Liver (tissue), 3 donors: ENCODE measurements around the gene STX2.

Experiments used
- EGR1 ChIP-seq, 2 donors: IDR thresholded peaks; 2 replicates each; pipeline ENCODE4 v1.6.1; 2016 to 2018; ENCODE audit warnings: antibody characterized with exemption in 2 of 2, low read depth in 2 of 2
- FOXA1 ChIP-seq: IDR thresholded peaks from 2 replicates; pipeline ENCODE4 v1.6.1; 2016; ENCODE audit warnings: antibody characterized with exemption
- FOXA2 ChIP-seq: IDR thresholded peaks from 2 replicates; pipeline ENCODE4 v1.6.1; 2016; ENCODE audit warnings: antibody characterized with exemption
- GABPA ChIP-seq, 2 donors: IDR thresholded peaks in 1 of 2; conservative IDR thresholded peaks in 1 of 2; 2 replicates each; pipeline ENCODE4 v1.6.1; 2016; ENCODE audit warnings: antibody characterized with exemption in 2 of 2, mild to moderate bottlenecking in 1 of 2, moderate library complexity in 1 of 2
- HNF4G ChIP-seq: IDR thresholded peaks from 2 replicates; pipeline ENCODE4 v1.6.1; 2016; ENCODE audit warnings: antibody characterized with exemption
- JUND ChIP-seq, 2 donors: IDR thresholded peaks; 2 replicates each; pipeline ENCODE4 v1.6.1; 2016; ENCODE audit warnings: antibody characterized with exemption in 2 of 2
- SP1 ChIP-seq: IDR thresholded peaks from 2 replicates; pipeline ENCODE4 v1.6.1; 2018; ENCODE audit warnings: antibody characterized with exemption, mild to moderate bottlenecking
- TAF1 ChIP-seq: conservative IDR thresholded peaks from 2 replicates; pipeline ENCODE4 v1.6.1; 2016; ENCODE audit warnings: antibody characterized with exemption, mild to moderate bottlenecking
- TF ChIP-seq, protein P1 (sequence below): fragments of 150-350 bp; IDR thresholded peaks from 2 replicates; pipeline ENCODE4 v1.5.1; 2017; ENCODE audit warnings: improper control_type of control experiment, low read depth, low read length; ENCODE audit not compliant: missing input control
- TF ChIP-seq, protein P2 (sequence below): IDR thresholded peaks from 2 replicates; pipeline ENCODE4 v1.6.1; 2016; ENCODE audit warnings: antibody characterized with exemption
- TF ChIP-seq, protein P3 (sequence below): IDR thresholded peaks from 2 replicates; pipeline ENCODE4 v1.6.1; 2016; ENCODE audit warnings: antibody characterized with exemption, mild to moderate bottlenecking
- TF ChIP-seq, protein P4 (sequence below): IDR thresholded peaks from 2 replicates; pipeline ENCODE4 v1.6.1; 2016; ENCODE audit warnings: antibody characterized with exemption
- donor health status: healthy.
- donor health status: healthy.

DNA sequence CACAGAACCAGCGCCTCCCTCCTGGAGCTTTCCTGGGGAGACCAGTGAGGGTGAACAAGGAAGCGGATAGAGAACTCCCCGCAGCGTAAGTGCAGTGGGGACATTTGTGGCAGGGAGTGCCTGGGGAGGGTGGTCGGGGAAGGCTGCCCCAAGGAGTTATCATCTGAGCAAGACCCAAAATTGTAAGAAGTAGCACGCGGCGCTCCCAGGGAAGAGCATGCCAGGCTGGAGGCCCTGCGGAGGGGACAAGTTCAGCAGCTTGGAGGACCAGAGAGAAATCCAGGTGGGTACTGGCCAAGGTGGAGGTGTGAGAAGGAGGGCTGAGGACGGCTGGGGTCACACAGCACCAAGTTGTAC, 76.8 kb downstream of the STX2 start:
- TF ChIP-seq, protein P1, sequence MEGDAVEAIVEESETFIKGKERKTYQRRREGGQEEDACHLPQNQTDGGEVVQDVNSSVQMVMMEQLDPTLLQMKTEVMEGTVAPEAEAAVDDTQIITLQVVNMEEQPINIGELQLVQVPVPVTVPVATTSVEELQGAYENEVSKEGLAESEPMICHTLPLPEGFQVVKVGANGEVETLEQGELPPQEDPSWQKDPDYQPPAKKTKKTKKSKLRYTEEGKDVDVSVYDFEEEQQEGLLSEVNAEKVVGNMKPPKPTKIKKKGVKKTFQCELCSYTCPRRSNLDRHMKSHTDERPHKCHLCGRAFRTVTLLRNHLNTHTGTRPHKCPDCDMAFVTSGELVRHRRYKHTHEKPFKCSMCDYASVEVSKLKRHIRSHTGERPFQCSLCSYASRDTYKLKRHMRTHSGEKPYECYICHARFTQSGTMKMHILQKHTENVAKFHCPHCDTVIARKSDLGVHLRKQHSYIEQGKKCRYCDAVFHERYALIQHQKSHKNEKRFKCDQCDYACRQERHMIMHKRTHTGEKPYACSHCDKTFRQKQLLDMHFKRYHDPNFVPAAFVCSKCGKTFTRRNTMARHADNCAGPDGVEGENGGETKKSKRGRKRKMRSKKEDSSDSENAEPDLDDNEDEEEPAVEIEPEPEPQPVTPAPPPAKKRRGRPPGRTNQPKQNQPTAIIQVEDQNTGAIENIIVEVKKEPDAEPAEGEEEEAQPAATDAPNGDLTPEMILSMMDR, result no peak
- TF ChIP-seq FOXA1 (no peak), GABPA (IDR thresholded peaks at IDR 0.05 in 1 of 2, conservative IDR thresholded peaks at IDR 0.05 in 1 of 2) (no peak), SP1 (no peak), TAF1 (no peak), JUND (IDR thresholded peaks at IDR 0.05) (no peak), FOXA2 (no peak), EGR1 (IDR thresholded peaks at IDR 0.05; ENCODE audit: low read depth in 2 of 2) (no peak), HNF4G (no peak)
- TF ChIP-seq, protein P2, sequence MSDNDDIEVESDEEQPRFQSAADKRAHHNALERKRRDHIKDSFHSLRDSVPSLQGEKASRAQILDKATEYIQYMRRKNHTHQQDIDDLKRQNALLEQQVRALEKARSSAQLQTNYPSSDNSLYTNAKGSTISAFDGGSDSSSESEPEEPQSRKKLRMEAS, result no peak
- TF ChIP-seq, protein P3, sequence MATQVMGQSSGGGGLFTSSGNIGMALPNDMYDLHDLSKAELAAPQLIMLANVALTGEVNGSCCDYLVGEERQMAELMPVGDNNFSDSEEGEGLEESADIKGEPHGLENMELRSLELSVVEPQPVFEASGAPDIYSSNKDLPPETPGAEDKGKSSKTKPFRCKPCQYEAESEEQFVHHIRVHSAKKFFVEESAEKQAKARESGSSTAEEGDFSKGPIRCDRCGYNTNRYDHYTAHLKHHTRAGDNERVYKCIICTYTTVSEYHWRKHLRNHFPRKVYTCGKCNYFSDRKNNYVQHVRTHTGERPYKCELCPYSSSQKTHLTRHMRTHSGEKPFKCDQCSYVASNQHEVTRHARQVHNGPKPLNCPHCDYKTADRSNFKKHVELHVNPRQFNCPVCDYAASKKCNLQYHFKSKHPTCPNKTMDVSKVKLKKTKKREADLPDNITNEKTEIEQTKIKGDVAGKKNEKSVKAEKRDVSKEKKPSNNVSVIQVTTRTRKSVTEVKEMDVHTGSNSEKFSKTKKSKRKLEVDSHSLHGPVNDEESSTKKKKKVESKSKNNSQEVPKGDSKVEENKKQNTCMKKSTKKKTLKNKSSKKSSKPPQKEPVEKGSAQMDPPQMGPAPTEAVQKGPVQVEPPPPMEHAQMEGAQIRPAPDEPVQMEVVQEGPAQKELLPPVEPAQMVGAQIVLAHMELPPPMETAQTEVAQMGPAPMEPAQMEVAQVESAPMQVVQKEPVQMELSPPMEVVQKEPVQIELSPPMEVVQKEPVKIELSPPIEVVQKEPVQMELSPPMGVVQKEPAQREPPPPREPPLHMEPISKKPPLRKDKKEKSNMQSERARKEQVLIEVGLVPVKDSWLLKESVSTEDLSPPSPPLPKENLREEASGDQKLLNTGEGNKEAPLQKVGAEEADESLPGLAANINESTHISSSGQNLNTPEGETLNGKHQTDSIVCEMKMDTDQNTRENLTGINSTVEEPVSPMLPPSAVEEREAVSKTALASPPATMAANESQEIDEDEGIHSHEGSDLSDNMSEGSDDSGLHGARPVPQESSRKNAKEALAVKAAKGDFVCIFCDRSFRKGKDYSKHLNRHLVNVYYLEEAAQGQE, result no peak
- TF ChIP-seq, protein P4, sequence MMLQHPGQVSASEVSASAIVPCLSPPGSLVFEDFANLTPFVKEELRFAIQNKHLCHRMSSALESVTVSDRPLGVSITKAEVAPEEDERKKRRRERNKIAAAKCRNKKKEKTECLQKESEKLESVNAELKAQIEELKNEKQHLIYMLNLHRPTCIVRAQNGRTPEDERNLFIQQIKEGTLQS, result no peak
